Fibroblast of peridontal ligament (primary cell): ENCODE results near the gene RPL9.

Source experiments
- DNase-seq: peaks from one replicate; pipeline ENCODE4 v3.0.0-alpha.2; 2010; ENCODE audit errors: extremely low read depth

Gene RPL9

DNA sequence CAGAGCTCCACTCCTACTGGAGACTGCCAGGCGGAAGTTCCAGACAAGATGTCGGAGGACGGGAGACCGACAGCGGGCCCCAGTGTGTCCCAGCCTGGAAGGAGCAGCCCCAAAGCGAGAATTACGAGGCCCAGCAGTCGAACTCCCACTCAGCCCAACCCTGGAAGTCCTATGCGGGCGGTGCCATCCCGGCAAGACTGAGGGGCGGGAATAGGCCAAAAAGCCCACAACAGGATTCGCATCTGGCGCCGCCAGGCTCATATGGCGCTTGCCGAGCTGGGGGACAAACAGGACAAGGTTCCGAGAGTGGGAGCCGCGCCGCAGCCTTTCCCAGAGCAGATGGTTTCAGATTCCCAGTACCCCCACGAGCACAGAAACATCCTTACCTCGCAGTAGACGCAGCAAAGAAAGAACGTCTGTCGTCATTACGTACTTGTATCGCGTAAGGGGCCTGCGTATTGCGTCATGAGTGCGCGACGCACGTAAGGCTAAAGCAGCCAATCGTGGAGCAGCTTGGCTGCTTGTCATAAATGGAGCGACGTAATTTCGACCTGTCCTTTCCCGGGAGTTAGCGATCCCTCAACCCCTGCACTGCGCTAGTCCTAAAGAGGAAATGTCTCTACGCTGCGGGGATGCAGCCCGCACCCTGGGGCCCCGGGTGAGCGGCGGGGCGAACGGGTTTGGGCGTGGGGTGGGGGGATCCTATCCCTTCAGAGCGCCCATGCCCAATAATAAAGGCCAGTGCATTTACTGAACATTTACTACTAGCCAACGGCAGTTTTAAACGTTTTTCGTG is at the start of gene RPL9, which contains the start of gene LIAS:
RPL9 (minus strand) TSS at position 418 of the 796 bp plus-strand sequence. CDS start 483 bp downstream, outside the sequence.
LIAS (plus strand) TSS at position 552 of the 796 bp plus-strand sequence; CDS start at position 614, 62 bp downstream.
- DNase-seq, result peak; percentile 99

DNA sequence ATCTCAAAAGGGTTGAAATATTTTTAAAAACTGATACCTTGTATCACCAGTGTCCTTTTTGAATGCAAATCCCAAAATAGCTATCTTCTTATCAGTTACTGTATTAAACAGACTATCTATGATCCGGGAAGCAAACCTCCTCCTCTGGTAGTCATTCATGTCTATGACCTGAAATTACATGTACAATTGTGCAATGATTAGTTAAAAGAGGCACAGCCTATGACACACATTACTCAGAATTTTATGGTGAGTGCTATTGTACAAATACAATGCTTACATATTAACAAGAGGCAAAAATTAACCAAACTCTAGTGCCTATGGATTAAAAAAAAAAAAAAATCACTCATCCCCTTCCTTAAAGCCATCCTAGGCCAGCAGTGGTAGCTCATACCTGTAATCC is 46.9 kb upstream of the RPL9 start:
- no peak for DNase-seq

DNA sequence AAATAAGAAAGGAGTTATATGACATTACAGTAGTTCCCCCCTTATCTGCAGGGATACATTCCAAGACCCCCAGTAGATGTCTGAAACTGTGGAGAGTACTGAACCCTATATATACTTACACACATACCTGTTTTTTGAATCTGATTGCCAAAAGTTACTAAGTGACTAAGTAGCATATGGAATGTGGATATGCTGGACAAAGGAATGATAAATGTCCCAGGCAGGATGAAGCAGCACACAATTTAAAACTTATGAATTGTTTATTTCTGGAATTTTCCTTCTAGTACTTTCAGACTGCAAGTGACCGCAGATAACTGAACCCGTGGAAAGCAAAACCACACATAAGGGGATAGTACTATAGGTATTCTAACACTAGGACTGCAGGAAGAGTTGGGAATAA is 45.8 kb upstream of the RPL9 start:
- DNase-seq, result no peak

DNA sequence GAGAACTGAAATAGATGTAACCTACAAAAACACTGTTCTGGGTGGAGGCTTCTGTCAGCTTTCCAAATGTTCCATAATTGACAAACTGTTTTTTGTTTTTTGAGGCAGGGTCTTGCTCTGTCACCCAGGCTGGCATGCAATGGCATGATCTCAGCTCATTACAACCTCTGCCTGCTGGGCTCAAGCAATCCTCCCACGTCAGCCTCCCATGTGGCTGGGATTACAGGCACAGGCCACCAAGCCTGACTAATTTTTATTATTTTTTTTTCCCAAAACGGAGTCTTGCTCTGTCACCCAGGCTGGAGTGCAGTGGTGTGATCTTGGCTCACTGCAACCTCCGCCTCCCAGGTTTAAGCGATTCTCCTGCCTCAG is 43.9 kb upstream of the RPL9 start:
- peak; percentile 35 for DNase-seq

DNA sequence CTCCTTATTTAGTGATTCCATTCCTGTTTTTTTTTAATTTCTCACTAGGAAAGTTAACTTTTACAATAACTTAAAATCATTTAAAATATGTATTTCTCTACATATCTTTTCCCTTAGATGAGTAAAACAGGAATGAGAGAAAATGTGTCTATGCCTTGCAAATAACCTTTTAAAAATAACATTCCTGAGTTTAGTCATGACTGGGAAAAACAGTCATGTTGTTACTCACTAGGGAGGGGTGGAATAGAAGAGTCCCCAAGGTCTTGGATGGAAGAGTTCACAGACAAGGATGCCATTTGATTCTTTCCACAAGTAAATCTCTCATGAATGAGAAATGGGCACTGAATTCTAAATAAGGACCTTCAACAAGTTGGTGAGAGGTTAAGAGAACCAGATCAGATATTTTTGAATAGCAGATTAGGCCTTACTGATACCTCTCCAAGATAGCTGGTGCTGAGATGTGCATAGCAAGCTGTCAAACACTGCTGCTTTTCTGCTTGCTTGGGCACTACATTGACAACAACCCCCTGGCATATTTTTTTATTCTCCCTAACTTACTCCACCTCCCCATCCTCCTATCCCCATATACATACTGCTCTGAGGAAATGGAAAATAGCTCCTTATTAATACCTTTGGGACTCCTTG is 43.4 kb upstream of the RPL9 start:
- DNase-seq, result peak; percentile 91

DNA sequence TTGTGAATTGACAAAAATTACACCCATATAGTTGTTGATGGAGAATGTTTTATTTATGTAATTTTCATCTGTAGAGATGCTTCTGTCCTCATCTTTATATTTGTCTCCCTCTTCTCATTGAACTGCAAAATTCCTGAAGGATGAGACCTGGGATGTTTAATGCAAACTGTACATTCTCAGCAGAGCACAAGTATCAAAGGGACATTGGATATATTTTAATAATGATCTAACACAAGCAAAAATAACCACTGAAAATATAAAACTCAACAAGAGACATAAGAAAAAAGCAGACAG is 40.0 kb upstream of the RPL9 start:
- DNase-seq, result no peak

DNA sequence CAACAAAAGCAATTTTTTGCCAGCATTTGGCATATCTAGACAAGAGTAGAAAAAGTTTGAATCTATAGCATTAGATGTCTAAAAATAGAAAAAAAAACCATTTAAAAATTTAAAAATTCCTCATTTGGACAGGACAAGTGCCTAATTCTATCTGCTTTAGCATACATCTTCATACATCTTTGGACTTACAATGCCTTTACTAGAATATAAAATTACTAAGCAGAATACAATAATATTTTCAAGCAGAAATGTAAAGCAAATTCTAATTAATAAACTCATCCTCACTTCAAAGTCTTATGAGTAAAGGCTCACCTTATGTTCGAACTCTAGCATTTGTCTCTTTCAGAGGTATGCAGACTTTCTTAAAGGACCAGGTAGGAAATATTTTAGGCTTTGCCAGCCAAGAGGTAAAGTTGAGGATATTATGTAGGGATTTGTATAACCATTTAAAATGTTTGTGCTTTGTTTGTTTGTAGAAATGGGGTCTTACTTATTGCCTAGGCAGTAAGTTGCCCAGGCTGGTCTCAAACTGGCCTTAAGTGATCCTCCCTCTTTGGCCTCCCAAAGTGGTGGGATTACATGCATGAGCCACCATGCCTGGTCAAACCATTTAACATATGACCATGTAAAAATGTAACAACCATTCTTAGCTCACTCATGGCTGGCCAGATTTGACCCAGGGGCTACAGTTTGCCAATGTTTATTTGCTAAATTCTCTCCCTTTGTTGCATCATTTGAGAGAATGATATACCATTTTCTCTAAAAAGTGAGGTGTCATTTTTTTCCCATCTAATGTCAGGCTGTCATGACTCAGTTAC is 39.4 kb upstream of the RPL9 start:
- peak; percentile 48 for DNase-seq

DNA sequence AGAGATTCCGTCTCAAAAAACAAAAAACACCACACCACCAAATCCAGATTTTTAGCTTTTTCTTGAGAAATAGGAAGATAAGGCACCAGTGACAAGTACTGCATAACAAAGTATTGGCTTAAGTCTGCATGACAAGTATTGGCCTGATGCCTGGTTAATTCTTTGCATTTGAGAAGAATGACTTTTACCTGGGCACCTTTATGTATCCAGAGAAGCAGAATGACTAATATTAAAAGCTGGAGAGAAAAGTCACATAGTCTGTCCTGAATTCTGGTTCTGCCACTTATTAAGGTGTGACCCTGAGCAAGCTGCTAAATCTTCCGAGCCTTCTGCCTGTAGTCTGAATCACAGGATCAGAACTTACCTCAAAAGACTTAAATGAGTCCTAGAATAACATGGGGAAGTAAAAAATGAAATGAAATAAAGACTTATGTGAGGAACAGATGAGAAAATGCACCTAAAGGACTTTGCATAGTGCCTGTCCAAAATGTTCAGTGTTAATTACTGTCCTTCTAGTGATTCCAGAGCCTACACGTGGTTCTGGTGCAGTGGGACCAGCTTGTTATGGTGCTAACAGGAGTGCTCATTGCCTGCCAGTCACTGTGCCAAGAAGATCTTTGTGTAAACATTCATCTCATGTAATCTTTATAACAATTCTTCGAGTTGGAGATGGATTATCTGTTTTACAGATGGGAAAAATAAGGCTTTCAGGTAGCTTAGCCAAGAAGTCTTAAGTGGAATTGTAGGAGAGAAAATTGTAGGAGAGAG is 36.9 kb upstream of the RPL9 start:
- DNase-seq, result peak; percentile 26

DNA sequence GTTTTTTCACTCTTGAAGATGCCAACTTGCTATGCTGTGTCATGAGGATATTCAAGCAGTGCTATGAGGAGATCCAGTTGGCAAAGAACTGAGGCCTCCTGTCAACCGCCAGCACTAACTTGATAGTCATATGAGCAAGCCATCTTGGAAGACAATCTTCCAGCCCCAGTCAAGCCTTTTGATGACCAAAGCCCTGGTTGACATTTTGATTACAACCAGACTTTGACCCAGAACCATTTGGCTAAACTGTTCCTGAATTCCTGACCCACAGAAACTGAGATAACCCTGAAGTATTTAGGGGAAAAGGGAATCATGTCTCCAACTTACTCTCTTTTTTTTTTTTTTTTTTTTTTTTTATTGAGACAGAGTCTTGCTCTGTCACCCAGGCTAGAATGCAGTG is 35.6 kb upstream of the RPL9 start:
- no peak for DNase-seq

DNA sequence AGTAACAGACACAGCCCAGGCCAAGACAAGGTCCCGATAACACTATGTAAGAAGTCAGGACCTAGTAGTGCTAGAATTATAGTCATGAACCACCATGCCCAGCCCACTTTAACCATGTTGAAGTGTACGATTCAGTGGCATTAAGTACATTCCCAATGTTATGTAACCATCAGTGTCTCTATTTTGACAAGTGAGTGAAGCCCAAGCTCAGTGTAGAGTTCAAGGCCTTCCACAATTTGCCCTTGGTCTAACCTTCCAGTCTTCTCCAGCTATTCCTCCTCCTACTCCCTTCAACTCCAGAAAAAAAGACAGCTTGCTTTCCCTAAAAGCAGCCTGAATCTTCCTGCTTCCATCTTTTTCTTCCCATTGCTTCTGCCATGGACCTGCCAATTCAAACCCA is 31.6 kb upstream of the RPL9 start:
- DNase-seq, result no peak

DNA sequence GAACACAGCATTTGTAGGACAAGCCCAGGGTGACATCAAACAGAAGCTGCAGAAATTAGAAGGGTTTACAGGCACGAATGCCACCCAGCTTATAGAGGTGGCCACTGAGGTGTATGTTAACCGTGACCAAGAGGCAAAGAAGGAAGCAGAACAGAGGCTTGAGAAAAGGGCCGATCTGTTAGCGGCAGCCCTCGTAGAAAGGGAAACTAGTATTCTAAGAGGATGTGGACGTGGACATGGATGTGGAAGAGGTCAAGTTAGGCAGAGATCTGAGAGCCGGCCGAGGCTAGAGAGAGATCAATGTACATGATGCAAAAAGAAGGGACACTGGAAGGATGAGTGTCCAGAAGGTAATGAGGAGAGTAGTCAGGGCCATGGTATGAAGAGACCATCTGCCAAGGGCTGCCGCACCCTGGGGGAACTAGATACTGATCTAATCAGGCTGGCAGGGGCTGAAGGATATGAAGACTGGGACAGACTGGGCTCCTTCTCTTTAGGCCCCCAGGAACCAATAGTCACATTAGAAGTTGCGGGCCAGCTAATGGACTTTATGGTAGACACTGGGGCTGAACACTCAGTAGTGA is 27.6 kb upstream of the RPL9 start:
- DNase-seq, result no peak

DNA sequence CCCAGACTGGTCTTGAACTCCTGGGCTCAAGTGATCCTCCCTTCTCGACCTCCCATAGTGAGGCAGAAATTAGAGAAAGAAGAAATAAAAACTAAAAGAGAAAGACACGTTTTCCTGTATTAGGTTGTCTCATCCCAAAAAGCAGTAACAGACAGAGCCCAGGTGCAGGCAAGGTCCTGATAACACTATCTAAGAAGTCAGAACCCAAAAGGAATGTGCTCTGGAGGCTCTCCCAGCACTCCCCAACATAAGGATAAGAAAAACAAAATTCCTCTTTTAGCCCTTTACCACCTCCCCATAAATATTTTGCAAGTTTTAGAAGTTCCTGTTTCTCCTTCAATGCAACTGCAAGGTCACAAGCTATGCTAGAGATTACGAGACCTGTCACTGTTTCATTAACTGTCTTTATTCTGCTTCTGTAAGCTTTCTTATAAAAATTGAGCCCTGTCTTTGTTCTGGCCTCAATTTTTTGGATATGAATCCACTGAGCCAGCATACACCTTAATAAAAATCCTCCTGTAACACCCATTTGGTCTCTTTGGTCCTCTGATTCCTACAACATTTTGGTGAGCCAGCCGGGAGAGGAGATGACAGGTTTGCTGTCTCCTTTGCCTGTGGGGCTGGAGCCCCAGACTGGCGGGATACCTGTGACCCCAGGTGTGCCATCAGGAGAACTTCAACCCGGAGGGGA is 26.0 kb upstream of the RPL9 start:
- DNase-seq, result no peak

DNA sequence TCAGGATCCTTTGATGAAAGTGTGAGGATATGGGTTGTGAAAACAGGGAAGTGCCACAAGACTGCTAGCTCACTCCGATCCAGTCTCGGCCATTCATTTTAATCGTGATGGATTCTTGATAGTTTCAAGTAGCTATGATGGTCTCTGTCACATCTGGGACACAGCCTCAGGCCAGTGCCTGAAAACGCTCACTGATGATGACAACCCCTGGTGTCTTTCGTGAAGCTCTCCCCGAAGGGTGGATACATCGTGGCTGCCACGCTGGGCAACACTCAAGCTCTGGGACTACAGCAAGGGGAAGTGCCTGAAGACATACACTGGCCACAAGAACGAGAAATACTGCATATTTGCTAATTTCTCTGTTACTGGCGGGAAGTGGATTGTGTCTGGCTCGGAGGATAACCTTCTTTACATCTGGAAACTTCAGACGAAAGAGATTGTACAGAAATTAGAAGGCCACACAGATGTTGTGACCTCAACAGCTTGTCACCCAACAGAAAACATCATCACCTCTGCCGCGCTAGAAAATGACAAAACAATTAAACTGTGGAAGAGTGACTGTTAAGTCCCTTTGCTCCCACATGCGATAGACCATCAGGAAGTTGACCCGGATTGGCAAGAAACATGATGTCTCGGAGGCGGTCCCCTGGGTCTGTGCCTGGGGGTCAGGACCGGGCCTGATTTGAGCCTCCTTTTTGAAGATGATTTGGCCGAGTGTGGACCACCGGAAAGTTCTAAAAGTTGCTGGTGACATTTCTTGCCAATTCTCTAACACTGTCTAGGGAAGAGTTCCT is 22.4 kb upstream of the RPL9 start:
- DNase-seq, result no peak

DNA sequence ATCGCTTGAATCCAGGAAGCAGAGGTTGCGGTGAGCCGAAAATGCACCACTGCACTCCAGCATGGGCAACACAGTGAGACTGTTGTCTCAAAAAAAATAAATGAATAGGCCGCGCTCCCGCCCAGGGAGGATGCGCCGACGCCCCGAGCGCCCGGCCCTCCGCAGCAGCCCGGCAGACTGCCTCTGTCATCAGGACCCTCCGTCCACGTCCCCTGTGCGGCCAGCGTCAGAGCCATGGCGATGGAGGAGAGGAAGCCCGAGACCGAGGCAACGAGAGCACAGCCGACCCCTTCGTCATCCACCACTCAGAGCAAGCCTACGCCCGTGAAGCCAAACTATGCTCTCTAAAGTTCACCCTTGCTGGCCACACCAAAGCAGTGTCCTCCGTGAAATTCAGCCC is 21.5 kb upstream of the RPL9 start:
- no peak for DNase-seq

DNA sequence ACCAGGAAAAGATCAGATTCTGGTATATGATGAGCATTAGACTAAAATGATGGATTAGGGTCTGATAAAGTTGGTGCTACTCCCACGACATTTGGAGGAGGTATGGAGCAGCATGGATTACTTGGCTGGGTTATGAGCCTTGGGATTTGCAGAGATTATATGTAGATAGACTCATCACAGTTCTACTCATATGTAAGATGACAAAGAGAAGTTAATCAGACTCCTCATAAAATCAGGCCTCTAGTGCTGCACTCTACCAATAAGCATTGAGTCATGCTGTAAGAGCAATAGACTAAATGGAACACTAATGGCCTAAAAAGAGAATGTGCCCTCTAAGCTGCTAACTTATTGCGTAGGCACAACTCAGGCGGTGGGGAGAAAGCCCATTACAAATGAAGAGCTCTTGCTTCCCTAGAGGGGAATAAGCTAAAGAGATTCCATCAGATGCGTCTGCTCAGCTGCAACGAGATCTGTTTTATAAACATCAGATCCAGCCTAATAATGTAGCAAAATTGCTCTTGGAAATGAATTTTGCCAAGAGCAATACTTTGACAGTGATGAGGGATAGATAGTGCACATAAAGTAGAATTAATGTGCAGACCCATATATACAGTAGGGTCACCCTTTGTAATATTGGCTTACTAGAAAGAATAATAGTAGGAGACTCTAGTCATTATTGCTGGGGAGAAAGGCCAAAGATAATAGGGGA is 17.6 kb upstream of the RPL9 start:
- no peak for DNase-seq

DNA sequence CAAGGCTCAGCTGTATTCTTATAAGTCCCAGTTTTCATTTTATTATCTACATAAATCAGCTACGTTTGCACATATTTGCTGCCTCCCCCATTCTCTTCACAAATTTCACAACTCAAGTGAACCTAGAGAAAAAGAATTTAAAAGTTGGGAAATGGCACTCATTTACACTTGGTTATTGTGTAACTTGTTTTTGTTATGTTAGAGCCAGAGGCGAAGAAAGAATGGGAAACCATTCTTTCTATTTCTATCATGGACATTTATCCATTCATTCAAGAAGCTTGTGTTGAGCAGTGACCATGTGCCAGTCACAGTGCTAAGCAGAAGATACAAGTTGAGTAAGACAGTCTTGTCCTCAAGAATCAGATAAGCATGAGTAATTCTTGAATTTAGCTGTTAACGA is 13.7 kb upstream of the RPL9 start:
- DNase-seq, result no peak

DNA sequence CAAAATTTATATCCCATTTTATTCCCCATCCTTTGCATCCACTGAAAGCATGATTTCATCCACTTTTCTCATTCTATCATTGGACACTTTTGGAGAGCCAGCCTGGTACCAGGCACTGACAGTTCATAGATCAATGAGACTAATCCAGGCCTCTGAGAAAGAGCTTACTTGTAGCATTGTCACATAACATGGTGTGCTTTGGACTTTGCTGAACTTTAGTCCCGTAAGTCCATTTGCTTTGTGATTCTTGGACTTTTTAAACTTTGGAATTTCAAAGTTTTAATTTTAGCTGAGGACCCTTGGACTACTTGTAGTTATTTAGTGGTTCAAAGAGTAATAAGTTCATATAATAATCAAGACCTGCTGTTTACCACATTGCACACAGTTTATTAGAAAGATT is 11.7 kb upstream of the RPL9 start:
- DNase-seq, result no peak

DNA sequence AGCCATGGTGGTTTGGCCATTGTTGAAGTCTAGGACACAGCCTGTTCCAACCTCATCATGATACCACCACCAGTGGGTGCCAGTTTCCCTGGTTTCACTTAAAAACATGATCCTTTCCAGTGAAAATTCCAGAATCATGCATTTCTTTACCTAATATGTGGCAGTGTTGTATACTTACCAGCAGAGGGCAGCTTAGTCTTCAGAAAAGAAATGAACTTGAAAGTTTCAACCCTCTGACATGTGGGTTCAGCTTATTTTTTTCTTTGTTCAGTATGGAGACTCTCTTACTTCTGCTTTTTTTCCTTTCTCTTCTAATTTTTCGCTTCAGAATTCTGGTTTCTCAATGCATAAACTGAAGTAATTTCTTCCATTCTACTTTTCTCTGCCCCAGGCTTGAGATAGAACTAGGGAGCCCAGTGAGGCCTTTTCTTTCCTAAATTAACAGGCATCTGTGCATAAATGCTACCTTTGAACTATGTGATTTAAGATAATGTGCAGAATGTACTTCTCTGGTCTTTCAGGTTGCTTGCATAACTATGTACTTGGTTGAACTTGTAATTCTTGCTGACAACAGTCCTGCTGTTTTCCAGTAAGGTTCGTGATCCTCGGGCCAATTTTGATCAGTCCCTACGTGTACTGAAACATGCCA is 10.8 kb upstream of the RPL9 start:
- peak; percentile 95 for DNase-seq

DNA sequence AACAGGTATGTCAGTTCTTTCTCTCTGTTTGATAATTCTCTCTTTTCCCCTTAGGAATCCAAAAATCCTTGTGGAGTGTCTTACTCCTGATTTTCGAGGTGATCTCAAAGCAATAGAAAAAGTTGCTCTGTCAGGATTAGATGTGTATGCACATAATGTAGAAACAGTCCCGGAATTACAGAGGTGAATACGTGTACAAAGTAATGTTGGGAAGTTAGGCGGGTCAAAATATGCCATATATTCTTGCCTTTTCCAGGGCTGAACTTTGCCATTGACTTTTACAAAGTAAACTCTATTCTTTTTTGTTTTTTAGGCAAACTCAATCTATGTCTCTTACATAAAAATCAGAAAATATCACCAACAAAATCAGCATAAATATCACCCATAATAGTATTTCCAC is 8.7 kb upstream of the RPL9 start:
- no peak for DNase-seq
